Neuronal stem cell (in vitro differentiated cells): Measurements from ENCODE around the gene TLCD3B.
A peak's percentile ranks its signal among the peaks of the same experiment; 100 is the strongest.

Experiments used
- DNase-seq: peaks from one replicate; pipeline ENCODE4 v3.0.0-alpha.2; 2013; ENCODE audit warnings: low spot score
- H2AFZ ChIP-seq: one replicate; pipeline ENCODE4 v1.6.1; 2013; ENCODE audit warnings: mild to moderate bottlenecking, low read length, inconsistent platforms
- H2AK5ac ChIP-seq: 2 replicates; pipeline ENCODE4 v1.6.1; 2013; ENCODE audit warnings: low read depth, mild to moderate bottlenecking, inconsistent platforms, low read length, moderate library complexity, mixed read lengths
- H2BK120ac ChIP-seq: 2 replicates; pipeline ENCODE4 v1.6.1; 2013; ENCODE audit warnings: low read depth, mild to moderate bottlenecking, inconsistent platforms, low read length, moderate library complexity, mixed read lengths
- H2BK12ac ChIP-seq: one replicate; pipeline ENCODE4 v1.6.1; 2013; ENCODE audit warnings: low read length, inconsistent platforms
- H2BK15ac ChIP-seq: 2 replicates; pipeline ENCODE4 v1.6.1; 2013; ENCODE audit warnings: mild to moderate bottlenecking, low read length, inconsistent platforms, mixed read lengths
- H2BK5ac ChIP-seq: one replicate; pipeline ENCODE4 v1.6.1; 2013; ENCODE audit warnings: inconsistent platforms, mild to moderate bottlenecking, low read length, moderate library complexity
- H3K14ac ChIP-seq: one replicate; pipeline ENCODE4 v1.6.1; 2013; ENCODE audit warnings: low read length, inconsistent platforms
- H3K18ac ChIP-seq: 2 replicates; pipeline ENCODE4 v1.6.1; 2013; ENCODE audit warnings: low read length, inconsistent platforms
- H3K23ac ChIP-seq: 2 replicates; pipeline ENCODE4 v1.6.1; 2013; ENCODE audit warnings: low read depth, mild to moderate bottlenecking, mixed read lengths, low read length, inconsistent platforms; ENCODE audit not compliant: poor library complexity
- H3K27ac ChIP-seq: replicated peaks from 3 replicates; pipeline ENCODE4 v1.5.1; 2013; ENCODE audit warnings: low read length, inconsistent platforms
- H3K27me3 ChIP-seq, 3 experiments: 2 replicates each; pipeline ENCODE4 v1.6.1; 2013; ENCODE audit warnings: low read length in 3 of 3, mild to moderate bottlenecking in 2 of 3, inconsistent platforms in 1 of 3, low read depth in 1 of 3, mixed read lengths in 1 of 3, moderate library complexity in 1 of 3; ENCODE audit not compliant: control insufficient read depth in 3 of 3, insufficient read depth in 3 of 3
- H3K36me3 ChIP-seq, 2 donors: replicated peaks in 1 of 2; 2 replicates each; pipeline ENCODE4 v1.6.1; 2013; ENCODE audit warnings: low read length in 2 of 2; ENCODE audit not compliant: control insufficient read depth in 2 of 2, insufficient read depth in 2 of 2
- H3K4ac ChIP-seq: 2 replicates; pipeline ENCODE4 v1.6.1; 2013; ENCODE audit warnings: inconsistent platforms, mild to moderate bottlenecking, low read length, moderate library complexity
- H3K4me1 ChIP-seq, 2 donors: 1 replicate in 1 of 2; 2 replicates in 1 of 2; pipeline ENCODE4 v1.6.1; 2013; ENCODE audit warnings: low read length in 2 of 2, low read depth in 1 of 2; ENCODE audit not compliant: control insufficient read depth in 2 of 2, insufficient read depth in 1 of 2
- H3K4me2 ChIP-seq: one replicate; pipeline ENCODE4 v1.6.1; 2013; ENCODE audit warnings: mild to moderate bottlenecking, low read length, inconsistent platforms; ENCODE audit not compliant: insufficient read depth, poor library complexity, severe bottlenecking
- H3K4me3 ChIP-seq, 2 donors: 2 replicates each; pipeline ENCODE4 v1.5.1; 2013; ENCODE audit warnings: low read length in 2 of 2, mild to moderate bottlenecking in 2 of 2, inconsistent platforms in 1 of 2, moderate library complexity in 1 of 2
- H3K79me1 ChIP-seq: one replicate; pipeline ENCODE4 v1.6.1; 2013; ENCODE audit warnings: low read depth, mild to moderate bottlenecking, inconsistent platforms, low read length, moderate library complexity
- H3K9ac ChIP-seq: one replicate; pipeline ENCODE4 v1.6.1; 2013; ENCODE audit warnings: mild to moderate bottlenecking, low read depth, low read length, inconsistent platforms; ENCODE audit not compliant: poor library complexity
- H3K9me3 ChIP-seq, 2 donors: replicated peaks in 1 of 2; 2 replicates each; pipeline versions ENCODE3 to v1.6.1; 2013; ENCODE audit warnings: low read length in 2 of 2, mild to moderate bottlenecking in 2 of 2, inconsistent platforms in 1 of 2, low read depth in 1 of 2, mixed read lengths in 1 of 2, moderate library complexity in 1 of 2; ENCODE audit not compliant: control insufficient read depth in 2 of 2, insufficient read depth in 1 of 2
- H4K8ac ChIP-seq: one replicate; pipeline ENCODE4 v1.6.1; 2013; ENCODE audit warnings: low read depth, mild to moderate bottlenecking, inconsistent platforms, low read length, moderate library complexity
- H4K91ac ChIP-seq: one replicate; pipeline ENCODE4 v1.6.1; 2013; ENCODE audit warnings: low read length, low read depth, mild to moderate bottlenecking, inconsistent platforms; ENCODE audit not compliant: poor library complexity
- WGBS, 2 donors: extraction: QIAGEN DNeasy Blood & Tissue Kit; methylation state at CpG; one replicate each; pipeline ENCODE4 v1.1.7; 2013; ENCODE audit warnings: missing lambda C conversion rate in 2 of 2, mixed read lengths in 1 of 2; ENCODE audit not compliant: insufficient read length in 2 of 2, insufficient replicate concordance in 1 of 2; ENCODE audit errors: extremely low coverage in 2 of 2; 5-methylcytosine and 5-hydroxymethylcytosine counted together

The TLCD3B gene

GRCh38 chr16:29975134-29975538, 55.9 kb downstream of the TLCD3B start:
- no peak overlapping the region for H2AK5ac ChIP-seq
- no peak for DNase-seq
- H2BK12ac ChIP-seq = no peak overlapping the region
- peaks cover 9 to 10% of the 10 kb centered on the region in 2 donors for H3K9me3 ChIP-seq
- peaks cover 13% of the 10 kb centered on the region for H3K79me1 ChIP-seq
- H3K9ac ChIP-seq = no peak overlapping the region
- H2BK5ac ChIP-seq = no peak overlapping the region
- H3K27ac ChIP-seq = no peak overlapping the region
- no CpG with 5 or more reads among the region's 5 CpGs for WGBS, 2 donors
- no peak overlapping the region for H3K23ac ChIP-seq
- H3K18ac ChIP-seq = no peak overlapping the region
- no peak overlapping the region for H4K8ac ChIP-seq
- peak overlapping the region; percentile 78 to 97 for H3K4me3 ChIP-seq
- H3K27me3 ChIP-seq = no peaks in the 10 kb centered on the region
- peak overlapping the region; percentile 80 for H3K4me2 ChIP-seq
- H4K91ac ChIP-seq = no peak overlapping the region
- no peak overlapping the region for H3K4ac ChIP-seq
- H2BK15ac ChIP-seq = no peak overlapping the region
- H2AFZ ChIP-seq = no peak overlapping the region
- peaks cover 18 to 23% of the 10 kb centered on the region in 2 donors for H3K4me1 ChIP-seq
- H3K14ac ChIP-seq = no peak overlapping the region
- peaks cover 26 to 54% of the 10 kb centered on the region in 2 donors for H3K36me3 ChIP-seq
- H2BK120ac ChIP-seq = no peak overlapping the region
